ENCODE data around the gene KNDC1.

The KNDC1 gene

GRCh38 chr10:133270773-133271297, 110.8 kb downstream of the KNDC1 start:
- no CpG with 5 or more reads among the region's 19 CpGs for WGBS (ENCODE audit: extremely low coverage, insufficient coverage, insufficient read length)

GRCh38 chr10:133271521-133272300, 111.7 kb downstream of the KNDC1 start:
- no peak overlapping the region for H2BK12ac ChIP-seq (ENCODE audit: low read length)
- no peak overlapping the region for H2BK5ac ChIP-seq (ENCODE audit: low read depth, low read length, poor library complexity)
- no peak overlapping the region for H4K91ac ChIP-seq (ENCODE audit: low read depth, low read length)
- H3K4ac ChIP-seq (ENCODE audit: low read depth, low read length), result no peak overlapping the region
- H4K12ac ChIP-seq (ENCODE audit: low read depth, low read length), result no peak overlapping the region
- no peak overlapping the region for H4K8ac ChIP-seq (ENCODE audit: low read depth, low read length)
- DNase-seq, result no peak
- H3K79me2 ChIP-seq (ENCODE audit: control insufficient read depth, insufficient read depth, low read length, poor library complexity), result no peaks in the 10 kb centered on the region
- H3K36me3 ChIP-seq (ENCODE audit: control insufficient read depth in 1 of 2, insufficient read depth in 2 of 2, low read length in 2 of 2), result peaks cover 10 to 16% of the 10 kb centered on the region in 2 experiments
- H3K27me3 ChIP-seq (ENCODE audit: insufficient read depth, low read length), result no peaks in the 10 kb centered on the region
- H3K14ac ChIP-seq (ENCODE audit: low read length), result no peak overlapping the region
- H2BK120ac ChIP-seq (ENCODE audit: insufficient read depth, low read length, poor library complexity), result no peak overlapping the region
- H3K79me1 ChIP-seq (ENCODE audit: low read length), result peaks cover 11% of the 10 kb centered on the region
- H2AFZ ChIP-seq (ENCODE audit: insufficient read depth, low read length, poor library complexity), result no peak overlapping the region
- WGBS (ENCODE audit: extremely low coverage, insufficient coverage, insufficient read length), result no CpG with 5 or more reads among the region's 35 CpGs
- H3K23ac ChIP-seq (ENCODE audit: low read length), result no peak overlapping the region
- no peak overlapping the region for H3K27ac ChIP-seq (ENCODE audit: low read depth, low read length)
- H2AK5ac ChIP-seq (ENCODE audit: low read length), result no peak overlapping the region
- no peak overlapping the region for H3K4me3 ChIP-seq (ENCODE audit: low read depth, low read length)
- H3K4me1 ChIP-seq (ENCODE audit: control insufficient read depth in 1 of 2, insufficient read depth in 2 of 2, low read length in 2 of 2), result peaks cover 10 to 12% of the 10 kb centered on the region in 2 experiments
- no peaks in the 10 kb centered on the region for H3K9me3 ChIP-seq (ENCODE audit: insufficient read depth, low read depth, low read length)
- no peak overlapping the region for H3K9ac ChIP-seq (ENCODE audit: low read length)
- H3K4me2 ChIP-seq (ENCODE audit: low read length), result no peak overlapping the region
- no peak overlapping the region for H3K18ac ChIP-seq (ENCODE audit: low read length)

More at GRCh38 chr10:133270773-133271297, 110.8 kb downstream of the KNDC1 start:
- H4K8ac ChIP-seq (ENCODE audit: low read depth, low read length), result no peak overlapping the region
- H3K14ac ChIP-seq (ENCODE audit: low read length), result no peak overlapping the region
- no peak overlapping the region for H3K4me3 ChIP-seq (ENCODE audit: low read depth, low read length)
- H3K9me3 ChIP-seq (ENCODE audit: insufficient read depth, low read depth, low read length), result no peaks in the 10 kb centered on the region
- no peak overlapping the region for H3K9ac ChIP-seq (ENCODE audit: low read length)
- H3K4me2 ChIP-seq (ENCODE audit: low read length), result no peak overlapping the region
- no peak for DNase-seq
- H3K36me3 ChIP-seq (ENCODE audit: control insufficient read depth in 1 of 2, insufficient read depth in 2 of 2, low read length in 2 of 2), result peaks cover 10 to 19% of the 10 kb centered on the region in 2 experiments
- peaks cover 2 to 5% of the 10 kb centered on the region in 2 experiments for H3K4me1 ChIP-seq (ENCODE audit: control insufficient read depth in 1 of 2, insufficient read depth in 2 of 2, low read length in 2 of 2)
- H2AFZ ChIP-seq (ENCODE audit: insufficient read depth, low read length, poor library complexity), result no peak overlapping the region
- no peak overlapping the region for H2BK5ac ChIP-seq (ENCODE audit: low read depth, low read length, poor library complexity)
- no peak overlapping the region for H3K4ac ChIP-seq (ENCODE audit: low read depth, low read length)
- H4K91ac ChIP-seq (ENCODE audit: low read depth, low read length), result no peak overlapping the region
- no peak overlapping the region for H2BK120ac ChIP-seq (ENCODE audit: insufficient read depth, low read length, poor library complexity)
- no peaks in the 10 kb centered on the region for H3K79me2 ChIP-seq (ENCODE audit: control insufficient read depth, insufficient read depth, low read length, poor library complexity)
- no peak overlapping the region for H3K18ac ChIP-seq (ENCODE audit: low read length)
- no peak overlapping the region for H2AK5ac ChIP-seq (ENCODE audit: low read length)
- H3K27ac ChIP-seq (ENCODE audit: low read depth, low read length), result no peak overlapping the region
- no peaks in the 10 kb centered on the region for H3K27me3 ChIP-seq (ENCODE audit: insufficient read depth, low read length)
- no peak overlapping the region for H2BK12ac ChIP-seq (ENCODE audit: low read length)
- H4K12ac ChIP-seq (ENCODE audit: low read depth, low read length), result no peak overlapping the region
- H3K79me1 ChIP-seq (ENCODE audit: low read length), result peaks cover 5% of the 10 kb centered on the region
- H3K23ac ChIP-seq (ENCODE audit: low read length), result no peak overlapping the region

- no peak overlapping the region for H3K18ac ChIP-seq (ENCODE audit: low read length)
- H3K4ac ChIP-seq (ENCODE audit: low read depth, low read length), result no peak overlapping the region
- no peak overlapping the region for H3K27ac ChIP-seq (ENCODE audit: low read depth, low read length)
- H3K9me3 ChIP-seq (ENCODE audit: insufficient read depth, low read depth, low read length), result no peaks in the 10 kb centered on the region
- H2BK5ac ChIP-seq (ENCODE audit: low read depth, low read length, poor library complexity), result no peak overlapping the region
- H2BK120ac ChIP-seq (ENCODE audit: insufficient read depth, low read length, poor library complexity), result no peak overlapping the region
- no peak overlapping the region for H4K12ac ChIP-seq (ENCODE audit: low read depth, low read length)
- no peak overlapping the region for H4K91ac ChIP-seq (ENCODE audit: low read depth, low read length)
- H4K8ac ChIP-seq (ENCODE audit: low read depth, low read length), result no peak overlapping the region
- no peak overlapping the region for H3K14ac ChIP-seq (ENCODE audit: low read length)
- WGBS (ENCODE audit: extremely low coverage, insufficient coverage, insufficient read length), result no CpG with 5 or more reads among the region's 29 CpGs
- peaks cover 3% of the 10 kb centered on the region for H3K79me2 ChIP-seq (ENCODE audit: control insufficient read depth, insufficient read depth, low read length, poor library complexity)
- H3K27me3 ChIP-seq (ENCODE audit: insufficient read depth, low read length), result no peaks in the 10 kb centered on the region
- H2AK5ac ChIP-seq (ENCODE audit: low read length), result no peak overlapping the region
- no peak overlapping the region for H2BK12ac ChIP-seq (ENCODE audit: low read length)
- H3K4me2 ChIP-seq (ENCODE audit: low read length), result no peak overlapping the region
- H3K9ac ChIP-seq (ENCODE audit: low read length), result no peak overlapping the region
- H3K23ac ChIP-seq (ENCODE audit: low read length), result no peak overlapping the region
- peaks cover 14% of the 10 kb centered on the region for H3K79me1 ChIP-seq (ENCODE audit: low read length)
- H3K36me3 ChIP-seq (ENCODE audit: control insufficient read depth in 1 of 2, insufficient read depth in 2 of 2, low read length in 2 of 2), result peaks cover 10 to 14% of the 10 kb centered on the region in 2 experiments
- peaks cover 16 to 18% of the 10 kb centered on the region in 2 experiments for H3K4me1 ChIP-seq (ENCODE audit: control insufficient read depth in 1 of 2, insufficient read depth in 2 of 2, low read length in 2 of 2)
- H2AFZ ChIP-seq (ENCODE audit: insufficient read depth, low read length, poor library complexity), result no peak overlapping the region
- no peak for DNase-seq
- no peak overlapping the region for H3K4me3 ChIP-seq (ENCODE audit: low read depth, low read length)
Observed at GRCh38 chr10:133272301-133272963, 112.4 kb downstream of the KNDC1 start.

- Histone ChIP-seq H3K4me3 (ENCODE audit: low read depth, low read length) (no peak overlapping the region), H3K36me3 (ENCODE audit: control insufficient read depth in 1 of 2, insufficient read depth in 2 of 2, low read length in 2 of 2) (peaks cover 10 to 14% of the 10 kb centered on the region in 2 experiments), H2AK5ac (ENCODE audit: low read length) (no peak overlapping the region), H2BK5ac (ENCODE audit: low read depth, low read length, poor library complexity) (no peak overlapping the region), H2BK120ac (ENCODE audit: insufficient read depth, low read length, poor library complexity) (no peak overlapping the region), H3K79me2 (ENCODE audit: control insufficient read depth, insufficient read depth, low read length, poor library complexity) (peaks cover 3% of the 10 kb centered on the region), H3K27ac (ENCODE audit: low read depth, low read length) (no peak overlapping the region), H4K91ac (ENCODE audit: low read depth, low read length) (no peak overlapping the region), H4K8ac (ENCODE audit: low read depth, low read length) (no peak overlapping the region), H3K27me3 (ENCODE audit: insufficient read depth, low read length) (no peaks in the 10 kb centered on the region), H3K14ac (ENCODE audit: low read length) (no peak overlapping the region), H3K4me1 (ENCODE audit: control insufficient read depth in 1 of 2, insufficient read depth in 2 of 2, low read length in 2 of 2) (peaks cover 22 to 24% of the 10 kb centered on the region in 2 experiments), H3K9me3 (ENCODE audit: insufficient read depth, low read depth, low read length) (no peaks in the 10 kb centered on the region), H2AFZ (ENCODE audit: insufficient read depth, low read length, poor library complexity) (no peak overlapping the region), H3K79me1 (ENCODE audit: low read length) (peaks cover 18% of the 10 kb centered on the region), H3K9ac (ENCODE audit: low read length) (no peak overlapping the region), H3K18ac (ENCODE audit: low read length) (no peak overlapping the region), H2BK12ac (ENCODE audit: low read length) (no peak overlapping the region), H3K4ac (ENCODE audit: low read depth, low read length) (no peak overlapping the region), H3K4me2 (ENCODE audit: low read length) (no peak overlapping the region), H3K23ac (ENCODE audit: low read length) (no peak overlapping the region), H4K12ac (ENCODE audit: low read depth, low read length) (no peak overlapping the region)
- no CpG with 5 or more reads among the region's 25 CpGs for WGBS (ENCODE audit: extremely low coverage, insufficient coverage, insufficient read length)
- no peak for DNase-seq
Observed at GRCh38 chr10:133272964-133273420, 113.0 kb downstream of the KNDC1 start.

All from trophoblast cell (in vitro differentiated cells and primary cell).